Medulla oblongata (tissue), 1 donor: ENCODE measurements around the gene ZRANB1.

Experiments
- DNase-seq: peaks from one replicate; pipeline ENCODE4 v3.0.0-alpha.2; 2015; ENCODE audit errors: extremely low spot score

The ZRANB1 gene

GRCh38 chr10:124921261-124921660 is 20.7 kb upstream of the ZRANB1 start:
- no peak for DNase-seq

GRCh38 chr10:124923684-124924083 is 18.2 kb upstream of the ZRANB1 start:
- no peak for DNase-seq

GRCh38 chr10:124926548-124926947 is 15.4 kb upstream of the ZRANB1 start:
- DNase-seq: no peak

GRCh38 chr10:124928087-124928486 is 13.8 kb upstream of the ZRANB1 start:
- DNase-seq: no peak

- DNase-seq: no peak
Observed at GRCh38 chr10:124928545-124928944, 13.4 kb upstream of the ZRANB1 start.

GRCh38 chr10:124935946-124936345 is 6.0 kb upstream of the ZRANB1 start:
- no peak for DNase-seq

- no peak for DNase-seq
Observed at GRCh38 chr10:124936813-124937212, 5.1 kb upstream of the ZRANB1 start.

GRCh38 chr10:124939290-124939689 is 2.6 kb upstream of the ZRANB1 start:
- DNase-seq: no peak

- peak; percentile 29 for DNase-seq
Observed at GRCh38 chr10:124942317-124943169, 620 bp downstream of the ZRANB1 start.

- no peak for DNase-seq
Observed at GRCh38 chr10:124943301-124944092, 1.6 kb downstream of the ZRANB1 start.

GRCh38 chr10:124944982-124945381 is 3.1 kb downstream of the ZRANB1 start:
- DNase-seq: no peak

- DNase-seq: no peak
Observed at GRCh38 chr10:124946945-124947344, 5.0 kb downstream of the ZRANB1 start.

GRCh38 chr10:124949543-124949942 is 7.6 kb downstream of the ZRANB1 start:
- no peak for DNase-seq

- no peak for DNase-seq
Observed at GRCh38 chr10:124952123-124952522, 10.2 kb downstream of the ZRANB1 start.

GRCh38 chr10:124953421-124953820 is 11.5 kb downstream of the ZRANB1 start:
- DNase-seq: no peak

GRCh38 chr10:124955243-124955642 is 13.3 kb downstream of the ZRANB1 start:
- no peak for DNase-seq

GRCh38 chr10:124955868-124956267 is 13.9 kb downstream of the ZRANB1 start:
- DNase-seq: no peak

- DNase-seq: no peak
Observed at GRCh38 chr10:124956764-124957163, 14.8 kb downstream of the ZRANB1 start.

GRCh38 chr10:124957404-124957947 is 15.6 kb downstream of the ZRANB1 start:
- no peak for DNase-seq

- no peak for DNase-seq
Observed at GRCh38 chr10:124959564-124959963, 17.6 kb downstream of the ZRANB1 start.

- DNase-seq: no peak
Observed at GRCh38 chr10:124961248-124961570, 19.3 kb downstream of the ZRANB1 start.

GRCh38 chr10:124962421-124962820 is 20.5 kb downstream of the ZRANB1 start:
- DNase-seq: no peak
